ENCODE results near the gene POLD3.
A peak's percentile ranks its signal among the peaks of the same experiment; 100 is the strongest.

The POLD3 gene

GRCh38 chr11:74676596-74676995 lies 84.2 kb downstream of the POLD3 start:
- no peak for DNase-seq

GRCh38 chr11:74677131-74677530 lies 84.7 kb downstream of the POLD3 start:
- DNase-seq: no peak

GRCh38 chr11:74678041-74678440 lies 85.7 kb downstream of the POLD3 start:
- DNase-seq: no peak

GRCh38 chr11:74678591-74679512 lies 86.5 kb downstream of the POLD3 start:
- DNase-seq: no peak

- no peak for DNase-seq
Measured at GRCh38 chr11:74679513-74679865, 87.1 kb downstream of the POLD3 start.

GRCh38 chr11:74680035-74680671 lies 87.8 kb downstream of the POLD3 start:
- DNase-seq: no peak

GRCh38 chr11:74680703-74681531 lies 88.5 kb downstream of the POLD3 start:
- DNase-seq: no peak

- DNase-seq: no peak
Measured at GRCh38 chr11:74681686-74682651, 89.6 kb downstream of the POLD3 start.

GRCh38 chr11:74682731-74683278 lies 90.4 kb downstream of the POLD3 start:
- no peak for DNase-seq

GRCh38 chr11:74683279-74683871 lies 91.0 kb downstream of the POLD3 start:
- DNase-seq: peak; percentile 32

GRCh38 chr11:74683941-74684481 lies 91.6 kb downstream of the POLD3 start:
- DNase-seq: no peak

- no peak for DNase-seq
Measured at GRCh38 chr11:74684661-74685060, 92.3 kb downstream of the POLD3 start.

GRCh38 chr11:74685338-74685737 lies 93.0 kb downstream of the POLD3 start:
- no peak for DNase-seq

GRCh38 chr11:74685905-74686304 lies 93.5 kb downstream of the POLD3 start:
- DNase-seq: no peak

GRCh38 chr11:74686792-74687191 lies 94.4 kb downstream of the POLD3 start:
- no peak for DNase-seq

GRCh38 chr11:74687237-74688023 lies 95.0 kb downstream of the POLD3 start:
- peak; percentile 47 for DNase-seq

GRCh38 chr11:74689666-74690065 lies 97.3 kb downstream of the POLD3 start:
- DNase-seq: no peak

- DNase-seq: no peak
Measured at GRCh38 chr11:74691755-74692154, 99.4 kb downstream of the POLD3 start.

Data from hematopoietic multipotent progenitor cell treated with erythropoietin and hydrocortisone succinate and interleukin-3 and kit ligand, for 4 days (in vitro differentiated cells).